ENCODE results near the gene DMXL2.

DMXL2 gene

GRCh38 chr15:51623386-51623938 is 891 bp upstream of the DMXL2 start:
- no peak for TF ChIP-seq CTCF (IDR thresholded peaks at IDR 0.05; ENCODE audit: control extremely low read depth, extremely low read depth, low read depth, missing control alignments)
- POLR2A ChIA-PET, result no interaction called here
- CTCF ChIA-PET, result interaction anchor here (2.9 kb wide), 1 partner anchor 87 kb away, joined by 13 read pairs; no protein-coding TSS in a partner anchor
- DNase-seq (ENCODE audit: extremely low spot score), result no peak

GRCh38 chr15:51621936-51622603 is 501 bp downstream of the DMXL2 start:
- POLR2A ChIA-PET, result interaction anchor here (0.7 kb wide), 1 partner anchor 385 kb away, joined by 3 read pairs; no protein-coding TSS in a partner anchor
- TF ChIP-seq CTCF (IDR thresholded peaks at IDR 0.05; ENCODE audit: control extremely low read depth, extremely low read depth, low read depth, missing control alignments), result peak; percentile 14
- CTCF ChIA-PET, result interaction anchor here (0.9 to 3.6 kb wide), 6 partner anchors 8 to 155 kb away, joined by 3 to 18 read pairs (median 8); partner anchors contain the start of gene LYSMD2
- DNase-seq (ENCODE audit: extremely low spot score), result peak; percentile 79

- DNase-seq (ENCODE audit: extremely low spot score), result no peak
- POLR2A ChIA-PET, result interaction anchor here (0.7 kb wide), 1 partner anchor 386 kb away, joined by 3 read pairs; no protein-coding TSS in a partner anchor
- TF ChIP-seq CTCF (IDR thresholded peaks at IDR 0.05; ENCODE audit: control extremely low read depth, extremely low read depth, low read depth, missing control alignments), result no peak
- CTCF ChIA-PET, result interaction anchor here (1.0 to 3.6 kb wide), 6 partner anchors 16 to 155 kb away, joined by 3 to 18 read pairs (median 7); partner anchors contain the start of gene LYSMD2
These were observed 1.3 kb downstream of the DMXL2 start for GRCh38 chr15:51621155-51621765.

GRCh38 chr15:51620641-51621040 is 1.9 kb downstream of the DMXL2 start:
- POLR2A ChIA-PET, result no interaction called here
- DNase-seq (ENCODE audit: extremely low spot score), result peak; percentile 19
- CTCF ChIA-PET, result interaction anchor here (0.6 to 3.6 kb wide), 7 partner anchors 16 to 156 kb away, joined by 3 to 18 read pairs (median 3); partner anchors contain the start of gene LYSMD2
- no peak for TF ChIP-seq CTCF (IDR thresholded peaks at IDR 0.05; ENCODE audit: control extremely low read depth, extremely low read depth, low read depth, missing control alignments)

GRCh38 chr15:51620122-51620521 is 2.4 kb downstream of the DMXL2 start:
- DNase-seq (ENCODE audit: extremely low spot score), result no peak
- ChIA-PET CTCF (interaction anchor here (0.6 to 3.6 kb wide), 7 partner anchors 15 to 156 kb away, joined by 3 to 18 read pairs (median 3); no protein-coding TSS in a partner anchor), POLR2A (no interaction called here)
- no peak for TF ChIP-seq CTCF (IDR thresholded peaks at IDR 0.05; ENCODE audit: control extremely low read depth, extremely low read depth, low read depth, missing control alignments)

- CTCF ChIA-PET, result interaction anchor here (0.8 to 3.6 kb wide), 3 partner anchors 31 to 157 kb away, joined by 3 to 18 read pairs (median 5); no protein-coding TSS in a partner anchor
- no peak for DNase-seq (ENCODE audit: extremely low spot score)
- POLR2A ChIA-PET, result no interaction called here
- no peak for TF ChIP-seq CTCF (IDR thresholded peaks at IDR 0.05; ENCODE audit: control extremely low read depth, extremely low read depth, low read depth, missing control alignments)
These were observed 3.1 kb downstream of the DMXL2 start for GRCh38 chr15:51619331-51620035.
